IMR-90 (cell line): ENCODE results near the gene TRIM74. TPM values are rescaled to one million over a fixed set of nuclear protein-coding genes. Genes with fewer than 3 reads are reported as not detected.

Source experiments
- ATAC-seq: fragments of 200-7000 bp; cut with Tn5 transposase; 2 replicates; pipeline ENCODE4 v1.9.1; 2020; ENCODE audit warnings: low read depth, mild to moderate bottlenecking, moderate library complexity
- BruUV-seq: library from RNA; stranded (reverse); fragments of 400-500 nt; replicated peaks from 2 replicates; lab custom pipeline; 2021; lab: Mats Ljungman, UMichigan
- CTCF ChIA-PET: fragments of 300-600 bp; formaldehyde crosslinking; extraction: SDS; loops from one replicate; lab custom pipeline; 2021; ENCODE audit warnings: antibody characterized with exemption; lab: Yijun Ruan, JAX
- POLR2A ChIA-PET: fragments of 300-600 bp; sonication (Branson Sonifier 250); formaldehyde crosslinking; loops from one replicate; lab custom pipeline; 2022; ENCODE audit warnings: antibody characterized with exemption; ENCODE audit not compliant: unreplicated experiment; lab: Charles Lee
- DNase-seq: peaks from one replicate; pipeline ENCODE4 v3.0.0; 2013
- H2AFZ ChIP-seq: replicated peaks from 2 replicates; pipeline ENCODE3; 2013; ENCODE audit warnings: low read length, mild to moderate bottlenecking; ENCODE audit not compliant: poor library complexity
- H2AK5ac ChIP-seq: 2 replicates; pipeline ENCODE4 v1.6.1; 2013; ENCODE audit warnings: low read depth, low read length, inconsistent platforms
- H2AK9ac ChIP-seq: replicated peaks from 2 replicates; pipeline ENCODE3; 2013; ENCODE audit warnings: mild to moderate bottlenecking, low read depth, low read length, moderate library complexity; ENCODE audit not compliant: poor library complexity
- H2BK120ac ChIP-seq: 2 replicates; pipeline ENCODE4 v1.6.1; 2013; ENCODE audit warnings: low read depth, low read length, inconsistent platforms
- H2BK15ac ChIP-seq: 3 replicates; pipeline ENCODE4 v1.6.1; 2013; ENCODE audit warnings: low read depth, low read length, inconsistent platforms
- H2BK20ac ChIP-seq: 2 replicates; pipeline ENCODE4 v1.6.1; 2013; ENCODE audit warnings: low read depth, mild to moderate bottlenecking, inconsistent platforms, low read length, moderate library complexity
- H2BK5ac ChIP-seq: 2 replicates; pipeline ENCODE4 v1.6.1; 2013; ENCODE audit warnings: mild to moderate bottlenecking, low read depth, low read length, inconsistent platforms; ENCODE audit not compliant: poor library complexity, severe bottlenecking
- H3K14ac ChIP-seq: replicated peaks from 2 replicates; pipeline ENCODE4 v1.6.1; 2013; ENCODE audit warnings: low read depth, low read length, inconsistent platforms
- H3K18ac ChIP-seq: 2 replicates; pipeline ENCODE4 v1.6.1; 2013; ENCODE audit warnings: low read depth, low read length, control low read depth
- H3K23ac ChIP-seq: 2 replicates; pipeline ENCODE4 v1.6.1; 2013; ENCODE audit warnings: low read depth, low read length, inconsistent platforms
- H3K27ac ChIP-seq: 2 replicates; pipeline ENCODE4 v1.5.1; 2013; ENCODE audit warnings: mild to moderate bottlenecking, control low read depth, low read length; ENCODE audit not compliant: insufficient read depth
- H3K27me3 ChIP-seq: 2 replicates; pipeline ENCODE4 v1.6.1; 2013; ENCODE audit warnings: low read length; ENCODE audit not compliant: control insufficient read depth, insufficient read depth
- H3K36me3 ChIP-seq: 2 replicates; pipeline ENCODE4 v1.6.1; 2013; ENCODE audit warnings: low read length, mixed read lengths; ENCODE audit not compliant: control insufficient read depth, insufficient read depth
- H3K4ac ChIP-seq: 2 replicates; pipeline ENCODE4 v1.6.1; 2013; ENCODE audit warnings: low read depth, low read length, inconsistent platforms
- H3K4me1 ChIP-seq: 2 replicates; pipeline ENCODE4 v1.6.1; 2013; ENCODE audit warnings: low read length, mixed read lengths; ENCODE audit not compliant: control insufficient read depth, insufficient read depth
- H3K4me2 ChIP-seq: 2 replicates; pipeline ENCODE4 v1.6.1; 2013; ENCODE audit warnings: low read depth, mild to moderate bottlenecking, control low read depth, low read length, moderate library complexity
- H3K4me3 ChIP-seq: 2 replicates; pipeline ENCODE4 v1.5.1; 2013; ENCODE audit warnings: low read depth, mild to moderate bottlenecking, control low read depth, low read length, moderate library complexity; ENCODE audit not compliant: insufficient read depth
- H3K56ac ChIP-seq: 2 replicates; pipeline ENCODE4 v1.6.1; 2013; ENCODE audit warnings: low read length, inconsistent platforms; ENCODE audit not compliant: insufficient read depth; ENCODE audit errors: extremely low read depth
- H3K79me1 ChIP-seq, 2 experiments: 2 replicates each; pipeline ENCODE4 v1.6.1; 2013; ENCODE audit warnings: low read length in 2 of 2, inconsistent platforms in 1 of 2, low read depth in 1 of 2
- H3K9ac ChIP-seq: 2 replicates; pipeline ENCODE4 v1.6.1; 2013; ENCODE audit warnings: low read depth, low read length, control low read depth
- H3K9me1 ChIP-seq: 2 replicates; pipeline ENCODE4 v1.6.1; 2013; ENCODE audit warnings: low read length, inconsistent platforms; ENCODE audit not compliant: insufficient read depth
- H3K9me3 ChIP-seq: 2 replicates; pipeline ENCODE4 v1.6.1; 2013; ENCODE audit warnings: low read length; ENCODE audit not compliant: control insufficient read depth, insufficient read depth
- H4K20me1 ChIP-seq: 2 replicates; pipeline ENCODE4 v1.6.1; 2013; ENCODE audit warnings: low read length, inconsistent platforms; ENCODE audit not compliant: insufficient read depth
- H4K5ac ChIP-seq: 2 replicates; pipeline ENCODE4 v1.6.1; 2013; ENCODE audit warnings: mild to moderate bottlenecking, low read depth, low read length, control low read depth
- H4K8ac ChIP-seq, 2 experiments: 2 replicates each; pipeline ENCODE4 v1.6.1; 2013; ENCODE audit warnings: low read depth in 2 of 2, low read length in 2 of 2, control low read depth in 1 of 2, inconsistent platforms in 1 of 2
- H4K91ac ChIP-seq: 2 replicates; pipeline ENCODE4 v1.6.1; 2013; ENCODE audit warnings: low read depth, low read length, inconsistent platforms; ENCODE audit not compliant: insufficient read depth
- BHLHE40 ChIP-seq: fragments of 150-350 bp; IDR thresholded peaks from 2 replicates; pipeline ENCODE4 v1.6.1; 2016; ENCODE audit warnings: mild to moderate bottlenecking, low read depth, low read length
- CHD1 ChIP-seq: IDR thresholded peaks from 2 replicates; pipeline ENCODE4 v1.6.1; 2012; ENCODE audit warnings: low read depth, low read length, improper control_type of control experiment
- CTCF ChIP-seq: conservative IDR thresholded peaks from 2 replicates; pipeline ENCODE4 v1.5.1; 2012; ENCODE audit warnings: mild to moderate bottlenecking, low read depth, low read length, improper control_type of control experiment
- ELK1 ChIP-seq: fragments of 150-350 bp; IDR thresholded peaks from 2 replicates; pipeline ENCODE4 v1.6.1; 2016; ENCODE audit warnings: low read depth, mild to moderate bottlenecking, low read length, moderate library complexity, borderline replicate concordance
- FOS ChIP-seq: fragments of 150-350 bp; IDR thresholded peaks from 2 replicates; pipeline ENCODE4 v1.6.1; 2016; ENCODE audit warnings: low read depth, low read length
- MAFK ChIP-seq: IDR thresholded peaks from 2 replicates; pipeline ENCODE4 v1.6.1; 2012; ENCODE audit warnings: low read depth, low read length, improper control_type of control experiment
- MAZ ChIP-seq: IDR thresholded peaks from 2 replicates; pipeline ENCODE4 v1.6.1; 2012; ENCODE audit warnings: low read depth, mild to moderate bottlenecking, low read length, improper control_type of control experiment, moderate library complexity, borderline replicate concordance
- MXI1 ChIP-seq: IDR thresholded peaks from 2 replicates; pipeline ENCODE4 v1.6.1; 2012; ENCODE audit warnings: low read depth, mild to moderate bottlenecking, low read length, moderate library complexity, borderline replicate concordance
- NFE2L2 ChIP-seq: fragments of 150-350 bp; IDR thresholded peaks from 2 replicates; pipeline ENCODE4 v1.6.1; 2016; ENCODE audit warnings: low read depth, mild to moderate bottlenecking, low read length
- POLR2A ChIP-seq: IDR thresholded peaks from 2 replicates; pipeline ENCODE4 v1.6.1; 2012; ENCODE audit warnings: mild to moderate bottlenecking, low read depth, low read length
- RAD21 ChIP-seq: IDR thresholded peaks from 2 replicates; pipeline ENCODE4 v1.6.1; 2012; ENCODE audit warnings: low read length, improper control_type of control experiment
- RCOR1 ChIP-seq: IDR thresholded peaks from 2 replicates; pipeline ENCODE4 v1.6.1; 2012; ENCODE audit warnings: mild to moderate bottlenecking, low read length, improper control_type of control experiment; ENCODE audit not compliant: insufficient replicate concordance
- RFX5 ChIP-seq: IDR thresholded peaks from 2 replicates; pipeline ENCODE4 v1.8.0; 2012; ENCODE audit warnings: low read depth, mild to moderate bottlenecking, low read length, moderate library complexity
- SMC3 ChIP-seq: fragments of 150-350 bp; IDR thresholded peaks from 2 replicates; pipeline ENCODE4 v1.6.1; 2016; ENCODE audit warnings: low read depth, mild to moderate bottlenecking, antibody characterized with exemption, low read length, moderate library complexity
- USF2 ChIP-seq: fragments of 150-350 bp; IDR thresholded peaks from 2 replicates; pipeline ENCODE4 v1.6.1; 2017; ENCODE audit warnings: mild to moderate bottlenecking, antibody characterized with exemption, low read length, low read depth
- WGBS, 2 experiments: methylation state at CpG; one replicate each; pipeline versions ENCODE4 v1.1.5 to v1.1.7; 2013; ENCODE audit warnings: missing lambda C conversion rate in 2 of 2; ENCODE audit not compliant: insufficient read length in 1 of 2; ENCODE audit errors: extremely low coverage in 2 of 2; 5-methylcytosine and 5-hydroxymethylcytosine counted together
- dilution Hi-C: fragments of 300-500 bp; cut with HindIII; formaldehyde crosslinking; loops from one replicate; pipeline ENCODE4 v1.14.3; 2018; ENCODE audit warnings: low sequenced_read_pairs; ENCODE audit not compliant: unreplicated experiment
- in situ Hi-C: fragments of 300-500 bp; cut with MboI; formaldehyde crosslinking; loops from 3 replicates; pipeline ENCODE4 v1.14.3; 2019; ENCODE audit warnings: low sequenced_read_pairs, inconsistent platforms, mixed read lengths
- intact Hi-C: fragments of 100-400 bp; cut with micrococcal nuclease; formaldehyde crosslinking; loops from 2 replicates; pipeline ENCODE4 v1.10.0; 2022
- polyA plus RNA-seq, 3 experiments: library from polyadenylated mRNA; depleted of rRNA; stranded (reverse); fragments of >200 nt; gene quantifications; 2 replicates each; pipeline ENCODE4 v1.2.3, GENCODE V29; 2012; ENCODE audit warnings: low replicate concordance in 1 of 3
- total RNA-seq: library from RNA; depleted of rRNA; stranded (reverse); fragments of >200 nt; gene quantifications from 2 replicates; pipeline ENCODE4 v1.2.3, GENCODE V29; 2012

TRIM74 gene
- total and polyA plus RNA-seq, 2 of the 4 experiments (the other 2 are of a cell fraction): 0.17 TPM; not detected in 1

GRCh38 chr7:72919256-72919775 is 50.0 kb downstream of the TRIM74 start:
- Histone ChIP-seq H2BK5ac (no peak overlapping the region), H4K20me1 (peaks cover 15% of the 10 kb centered on the region), H3K4me3 (no peak overlapping the region), H4K91ac (no peak overlapping the region), H3K36me3 (peaks cover 6% of the 10 kb centered on the region; the same call in 1 of the 2 replicates), H2BK20ac (no peak overlapping the region), H2AK9ac (no peak overlapping the region), H3K27ac (no peak overlapping the region), H3K27me3 (no peaks in the 10 kb centered on the region), H3K79me1 (peaks cover under 1 to 39% of the 10 kb centered on the region in 2 experiments), H4K5ac (no peak overlapping the region), H3K4me1 (peaks cover 8% of the 10 kb centered on the region), H3K4me2 (no peak overlapping the region), H3K23ac (no peak overlapping the region), H3K9ac (no peak overlapping the region), H3K56ac (no peak overlapping the region), H4K8ac (no peak overlapping the region), H3K4ac (no peak overlapping the region), H2BK15ac (no peak overlapping the region), H2BK120ac (no peak overlapping the region), H3K14ac (no peak overlapping the region), H3K9me3 (no peaks in the 10 kb centered on the region), H3K18ac (no peak overlapping the region), H2AFZ (no peak overlapping the region), H2AK5ac (no peak overlapping the region), H3K9me1 (peaks cover 3% of the 10 kb centered on the region; the same call in 1 of the 2 replicates)
- dilution Hi-C loops (no loop called here), in situ Hi-C loops (no loop called here), intact Hi-C loops (loop anchor here (5.0 kb wide), 1 partner anchor 92 kb away; the partner anchor contains the start of gene TYW1B)
- DNase-seq (no peak), ATAC-seq (peak; percentile 43)
- BruUV-seq: no TSS peak
- TF ChIP-seq MXI1 (no peak), SMC3 (no peak), BHLHE40 (no peak), CHD1 (no peak), NFE2L2 (no peak), RCOR1 (no peak), MAFK (no peak), USF2 (no peak), RAD21 (no peak), MAZ (no peak), RFX5 (no peak), CTCF (no peak), POLR2A (no peak), FOS (no peak), ELK1 (no peak)
- CTCF ChIA-PET: interaction anchor here (0.6 kb wide), 1 partner anchor 41 kb away, joined by 3 read pairs; no protein-coding TSS in a partner anchor
- POLR2A ChIA-PET: no interaction called here
- 80% methylated on average over 2 of the region's 4 CpGs; no CpG with 5 or more reads in 1 of the 2 experiments for WGBS, 2 experiments
